ENCODE results near the gene SLC30A7. TPM values are rescaled to one million over a fixed set of nuclear protein-coding genes. Genes with fewer than 3 reads are reported as not detected.
A peak's percentile ranks its signal among the peaks of the same experiment; 100 is the strongest.

The SLC30A7 gene
- total RNA-seq, 1 donor from 2014 or later = 12.5 TPM

GRCh38 chr1:100891380-100891779 is 4.5 kb upstream of the SLC30A7 start:
- no peak for TF ChIP-seq CTCF (conservative IDR thresholded peaks at IDR 0.05; ENCODE audit: low read depth, low read length)
- DNase-seq (ENCODE audit: low read depth) = no peak
- H3K4me3 ChIP-seq (ENCODE audit: low read depth, low read length) = no peak overlapping the region

- no peak for DNase-seq (ENCODE audit: low read depth)
These were observed 3.3 kb upstream of the SLC30A7 start for GRCh38 chr1:100892554-100892953.

DNA sequence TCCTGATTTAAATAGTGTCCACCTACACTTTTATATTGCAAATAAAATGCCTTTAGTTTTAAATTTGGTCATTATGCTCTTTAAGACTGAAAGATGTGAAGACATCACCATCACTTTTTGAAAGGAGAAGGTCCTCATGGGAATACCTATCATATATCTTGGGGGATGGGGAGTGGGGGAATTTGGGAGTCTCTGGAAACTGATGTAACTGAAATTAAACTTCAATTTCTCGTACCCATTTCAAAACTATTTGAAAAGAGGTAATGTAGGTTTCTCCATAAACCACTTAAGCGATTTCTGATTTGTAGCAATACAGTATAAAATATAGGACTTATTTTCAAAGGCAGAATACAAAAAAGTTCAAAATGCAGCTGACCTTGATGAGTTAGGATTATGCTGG is 2.2 kb upstream of the SLC30A7 start:
- DNase-seq (ENCODE audit: low read depth) = no peak
- no peak for TF ChIP-seq CTCF (conservative IDR thresholded peaks at IDR 0.05; ENCODE audit: low read depth, low read length)
- peak overlapping the region; percentile 76 for H3K4me3 ChIP-seq (ENCODE audit: low read depth, low read length)

More at GRCh38 chr1:100892554-100892953, 3.3 kb upstream of the SLC30A7 start:
- TF ChIP-seq CTCF (conservative IDR thresholded peaks at IDR 0.05; ENCODE audit: low read depth, low read length) = no peak
- no peak overlapping the region for H3K4me3 ChIP-seq (ENCODE audit: low read depth, low read length)

GRCh38 chr1:100894603-100895539 is 1.0 kb upstream of the SLC30A7 start, which contains the start of gene EXTL2:
EXTL2 (minus strand) TSS chr1:100894842; CDS start chr1:100888757, 6,085 bp downstream.
- no peak for TF ChIP-seq CTCF (conservative IDR thresholded peaks at IDR 0.05; ENCODE audit: low read depth, low read length)
- peak; percentile 53 for DNase-seq (ENCODE audit: low read depth)
- H3K4me3 ChIP-seq (ENCODE audit: low read depth, low read length) = peak within 1 kb of the TSS; percentile 76

DNA sequence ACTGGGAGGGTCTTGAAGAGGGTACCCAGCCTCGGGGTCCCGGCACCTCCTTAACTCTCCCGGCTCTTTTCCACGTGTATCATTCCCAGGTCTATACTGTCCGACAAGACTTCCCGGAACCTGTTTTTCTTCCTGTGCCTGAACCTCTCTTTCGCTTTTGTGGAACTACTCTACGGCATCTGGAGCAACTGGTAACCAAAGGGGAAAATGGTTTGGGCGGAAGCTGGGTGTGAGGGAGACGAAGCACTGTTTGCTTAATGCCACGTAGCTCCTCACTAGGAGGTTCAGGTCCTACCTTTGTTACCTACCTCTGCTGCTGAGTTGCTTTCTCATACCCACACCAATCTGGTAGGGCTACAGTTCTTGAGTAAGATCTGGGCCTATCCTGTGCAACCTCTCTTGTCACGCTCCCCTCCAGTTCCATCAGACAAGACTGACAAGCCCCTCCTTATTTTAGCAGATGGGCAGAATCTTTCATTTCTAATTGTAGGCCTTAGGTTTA is 642 bp downstream of the SLC30A7 start:
- no peak for TF ChIP-seq CTCF (conservative IDR thresholded peaks at IDR 0.05; ENCODE audit: low read depth, low read length)
- peak; percentile 18 for DNase-seq (ENCODE audit: low read depth)
- peak overlapping the region; percentile 76 for H3K4me3 ChIP-seq (ENCODE audit: low read depth, low read length)

DNA sequence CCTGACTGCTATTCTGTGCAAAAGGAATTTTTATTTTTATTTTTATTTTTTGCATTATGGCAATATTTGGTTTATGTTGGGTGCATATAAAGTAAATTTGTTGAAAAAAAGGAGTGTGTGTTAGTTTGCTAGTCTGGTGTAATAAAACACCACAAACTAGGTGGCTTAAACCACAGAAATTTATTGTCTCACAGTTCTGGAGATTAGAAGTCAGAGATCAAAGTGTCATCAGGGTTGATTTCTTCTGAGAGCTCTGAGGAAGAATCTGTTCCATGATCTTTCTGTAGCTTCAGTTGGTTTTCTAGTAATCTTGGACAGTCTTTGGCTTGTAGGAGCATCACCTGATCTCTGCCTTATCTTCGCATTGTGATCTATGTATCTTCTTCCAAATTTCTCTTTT is 6.5 kb downstream of the SLC30A7 start:
- TF ChIP-seq CTCF (conservative IDR thresholded peaks at IDR 0.05; ENCODE audit: low read depth, low read length) = no peak
- no peak overlapping the region for H3K4me3 ChIP-seq (ENCODE audit: low read depth, low read length)
- DNase-seq (ENCODE audit: low read depth) = no peak

Measured in epithelial cell of proximal tubule (primary cell).